Thyroid gland (tissue), 4 donors: ENCODE results near the gene SLC24A4.

Experiments used
- POLR2A ChIP-seq, 2 donors: fragments of 450-650 bp; IDR thresholded peaks; one replicate each; pipeline ENCODE4 v1.6.1; 2017; ENCODE audit warnings: antibody characterized with exemption in 2 of 2, mild to moderate bottlenecking in 2 of 2, moderate library complexity in 1 of 2
- TF ChIP-seq, protein P1 (sequence below), 6 experiments: fragments of 200-600 bp in 3 of 6; fragments of 450-650 bp in 3 of 6; sonication (generic) in 3 of 6; IDR thresholded peaks; one replicate each; pipeline ENCODE4 v1.5.1; 2016 to 2019; ENCODE audit warnings: antibody characterized with exemption in 6 of 6, mild to moderate bottlenecking in 2 of 6, inconsistent platforms in 1 of 6, moderate library complexity in 1 of 6

DNA sequence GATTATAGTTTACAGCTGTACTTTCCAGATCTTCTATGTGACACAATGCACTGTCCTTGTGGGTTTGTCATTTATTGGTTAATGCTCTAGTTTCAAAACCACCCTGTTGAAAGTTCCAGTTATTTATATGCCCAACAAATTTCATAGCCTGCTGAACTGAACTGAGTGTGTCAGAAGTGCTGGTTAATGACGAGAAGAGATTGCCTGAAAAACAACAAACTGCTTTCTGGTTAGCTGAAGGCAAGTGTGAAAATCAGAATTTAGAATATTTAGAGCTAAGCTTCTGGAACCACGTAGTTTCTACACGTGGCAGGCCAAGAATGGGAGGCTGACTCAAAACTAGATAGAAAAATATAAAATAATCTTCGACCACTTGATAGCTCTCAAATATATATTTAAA, 171.5 kb downstream of the SLC24A4 start:
- TF ChIP-seq, protein P1, sequence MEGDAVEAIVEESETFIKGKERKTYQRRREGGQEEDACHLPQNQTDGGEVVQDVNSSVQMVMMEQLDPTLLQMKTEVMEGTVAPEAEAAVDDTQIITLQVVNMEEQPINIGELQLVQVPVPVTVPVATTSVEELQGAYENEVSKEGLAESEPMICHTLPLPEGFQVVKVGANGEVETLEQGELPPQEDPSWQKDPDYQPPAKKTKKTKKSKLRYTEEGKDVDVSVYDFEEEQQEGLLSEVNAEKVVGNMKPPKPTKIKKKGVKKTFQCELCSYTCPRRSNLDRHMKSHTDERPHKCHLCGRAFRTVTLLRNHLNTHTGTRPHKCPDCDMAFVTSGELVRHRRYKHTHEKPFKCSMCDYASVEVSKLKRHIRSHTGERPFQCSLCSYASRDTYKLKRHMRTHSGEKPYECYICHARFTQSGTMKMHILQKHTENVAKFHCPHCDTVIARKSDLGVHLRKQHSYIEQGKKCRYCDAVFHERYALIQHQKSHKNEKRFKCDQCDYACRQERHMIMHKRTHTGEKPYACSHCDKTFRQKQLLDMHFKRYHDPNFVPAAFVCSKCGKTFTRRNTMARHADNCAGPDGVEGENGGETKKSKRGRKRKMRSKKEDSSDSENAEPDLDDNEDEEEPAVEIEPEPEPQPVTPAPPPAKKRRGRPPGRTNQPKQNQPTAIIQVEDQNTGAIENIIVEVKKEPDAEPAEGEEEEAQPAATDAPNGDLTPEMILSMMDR (IDR thresholded peaks at IDR 0.05) = no peak
- no peak for TF ChIP-seq POLR2A (IDR thresholded peaks at IDR 0.05)
